Mesendoderm (in vitro differentiated cells): ENCODE results near the gene DYSF.

Experiments used
- DNase-seq: peaks from one replicate; pipeline ENCODE4 v3.0.0; 2013
- H2AK5ac ChIP-seq: 2 replicates; pipeline ENCODE4 v1.6.1; 2013; ENCODE audit warnings: low read length, inconsistent platforms
- H2BK120ac ChIP-seq: 2 replicates; pipeline ENCODE4 v1.6.1; 2013; ENCODE audit warnings: low read depth, mild to moderate bottlenecking, low read length, moderate library complexity, mixed read lengths
- H2BK15ac ChIP-seq: replicated peaks from 2 replicates; pipeline ENCODE4 v1.6.1; 2013; ENCODE audit warnings: low read depth, mild to moderate bottlenecking, moderate library complexity
- H2BK5ac ChIP-seq: 2 replicates; pipeline ENCODE4 v1.6.1; 2013; ENCODE audit warnings: low read length, inconsistent platforms
- H3K18ac ChIP-seq: 2 replicates; pipeline ENCODE4 v1.6.1; 2013; ENCODE audit warnings: mild to moderate bottlenecking, low read length, mixed read lengths
- H3K23ac ChIP-seq: one replicate; pipeline ENCODE4 v1.6.1; 2013; ENCODE audit warnings: low read length
- H3K27ac ChIP-seq: 2 replicates; pipeline ENCODE4 v1.5.1; 2013; ENCODE audit warnings: low read depth, mild to moderate bottlenecking, inconsistent platforms, low read length, moderate library complexity
- H3K27me3 ChIP-seq: 2 replicates; pipeline ENCODE4 v1.6.1; 2013; ENCODE audit warnings: low read length, control low read depth, mild to moderate bottlenecking, inconsistent platforms; ENCODE audit not compliant: insufficient read depth, poor library complexity
- H3K36me3 ChIP-seq: 2 replicates; pipeline ENCODE4 v1.6.1; 2013; ENCODE audit warnings: low read length, inconsistent platforms; ENCODE audit not compliant: control insufficient read depth, insufficient read depth
- H3K4ac ChIP-seq: one replicate; pipeline ENCODE4 v1.6.1; 2013; ENCODE audit warnings: low read depth, mild to moderate bottlenecking, low read length, moderate library complexity
- H3K4me1 ChIP-seq: 2 replicates; pipeline ENCODE4 v1.6.1; 2013; ENCODE audit warnings: low read depth, low read length, inconsistent platforms; ENCODE audit not compliant: control insufficient read depth
- H3K4me2 ChIP-seq: 2 replicates; pipeline ENCODE4 v1.6.1; 2013; ENCODE audit warnings: low read length
- H3K4me3 ChIP-seq: 2 replicates; pipeline ENCODE4 v1.5.1; 2013; ENCODE audit warnings: mild to moderate bottlenecking, low read length
- H3K56ac ChIP-seq: one replicate; pipeline ENCODE4 v1.6.1; 2013; ENCODE audit warnings: low read length
- H3K79me1 ChIP-seq: 2 replicates; pipeline ENCODE4 v1.6.1; 2013; ENCODE audit warnings: low read length, inconsistent platforms
- H3K79me2 ChIP-seq: 2 replicates; pipeline ENCODE4 v1.6.1; 2013; ENCODE audit warnings: mild to moderate bottlenecking, low read length; ENCODE audit not compliant: control insufficient read depth, insufficient read depth
- H3K9ac ChIP-seq: 2 replicates; pipeline ENCODE4 v1.6.1; 2013; ENCODE audit warnings: low read length, inconsistent platforms
- H4K5ac ChIP-seq: one replicate; pipeline ENCODE4 v1.6.1; 2013; ENCODE audit warnings: low read length
- H4K8ac ChIP-seq: one replicate; pipeline ENCODE4 v1.6.1; 2013; ENCODE audit warnings: low read depth, mild to moderate bottlenecking, control low read depth, low read length, moderate library complexity
- WGBS: extraction: QIAGEN DNeasy Blood & Tissue Kit; methylation state at CpG from one replicate; pipeline ENCODE4 v1.1.7; 2013; ENCODE audit warnings: low lambda C conversion rate, missing lambda C conversion rate; ENCODE audit not compliant: insufficient coverage; ENCODE audit errors: extremely low coverage; 5-methylcytosine and 5-hydroxymethylcytosine counted together

Gene DYSF

DNA sequence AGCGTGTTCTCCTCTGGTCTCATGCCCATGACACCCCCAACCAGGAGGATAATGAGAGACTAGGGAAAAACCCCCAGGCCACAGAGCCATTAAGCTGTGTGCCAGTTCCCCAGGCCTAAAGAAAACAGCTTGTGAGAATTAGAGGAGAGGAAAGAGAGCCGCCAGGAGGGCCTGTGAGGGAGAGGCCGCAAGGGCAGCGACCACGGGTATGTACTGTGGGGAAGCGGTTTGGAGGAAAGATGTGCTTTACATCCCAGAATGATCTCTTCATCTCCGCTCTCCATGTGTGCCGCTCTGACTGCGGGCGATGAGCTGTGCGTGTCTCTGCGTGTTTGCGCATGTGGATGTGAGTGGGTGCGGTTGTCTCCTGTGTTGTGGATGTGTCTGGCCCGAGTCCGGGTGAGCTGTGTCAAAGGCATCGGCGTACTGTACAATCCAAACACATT lies 82.9 kb downstream of the DYSF start:
- DNase-seq = no peak
- Histone ChIP-seq H3K4me1 (no peaks in the 10 kb centered on the region), H2BK5ac (no peak overlapping the region), H4K5ac (no peak overlapping the region), H3K4me3 (no peak overlapping the region), H2BK120ac (no peak overlapping the region), H3K79me1 (no peaks in the 10 kb centered on the region), H3K23ac (no peak overlapping the region), H3K27ac (no peak overlapping the region), H3K4me2 (no peak overlapping the region), H3K4ac (no peak overlapping the region), H2BK15ac (no peak overlapping the region), H3K9ac (no peak overlapping the region), H3K27me3 (no peaks in the 10 kb centered on the region), H3K36me3 (no peaks in the 10 kb centered on the region), H2AK5ac (no peak overlapping the region), H3K56ac (no peak overlapping the region), H3K79me2 (no peaks in the 10 kb centered on the region), H4K8ac (no peak overlapping the region), H3K18ac (no peak overlapping the region)
- WGBS = no CpG with 5 or more reads among the region's 18 CpGs

DNA sequence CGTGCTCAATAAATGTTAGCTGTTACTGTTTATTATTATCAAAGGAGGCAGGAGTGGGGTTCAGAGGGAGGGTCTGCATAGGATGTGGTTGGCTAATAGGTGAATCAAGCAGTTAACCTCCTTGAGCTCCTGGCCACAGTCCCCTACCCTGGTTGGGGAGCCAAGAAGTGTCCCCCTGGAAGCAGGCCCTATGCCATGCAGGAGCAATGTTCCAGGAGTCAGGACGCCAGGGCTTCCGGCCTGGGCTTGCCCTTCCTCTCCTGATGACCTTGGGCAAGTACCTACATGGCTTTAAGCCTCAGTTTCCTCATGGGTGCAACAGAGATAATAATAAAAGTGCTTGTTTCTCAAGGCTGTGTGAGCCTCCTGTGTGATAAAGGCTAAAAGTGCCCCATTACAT lies 84.9 kb downstream of the DYSF start:
- no peaks in the 10 kb centered on the region for H3K79me2 ChIP-seq
- no peak overlapping the region for H3K4me3 ChIP-seq
- no peak overlapping the region for H2AK5ac ChIP-seq
- no peak for DNase-seq
- no peak overlapping the region for H4K8ac ChIP-seq
- no peak overlapping the region for H2BK5ac ChIP-seq
- H3K4ac ChIP-seq = no peak overlapping the region
- no peaks in the 10 kb centered on the region for H3K4me1 ChIP-seq
- H3K36me3 ChIP-seq = no peaks in the 10 kb centered on the region
- H3K9ac ChIP-seq = no peak overlapping the region
- H4K5ac ChIP-seq = no peak overlapping the region
- no peaks in the 10 kb centered on the region for H3K27me3 ChIP-seq
- no peak overlapping the region for H2BK120ac ChIP-seq
- no peak overlapping the region for H3K18ac ChIP-seq
- no peak overlapping the region for H3K23ac ChIP-seq
- H3K79me1 ChIP-seq = no peaks in the 10 kb centered on the region
- H3K4me2 ChIP-seq = no peak overlapping the region
- no peak overlapping the region for H2BK15ac ChIP-seq
- no CpG with 5 or more reads among the region's 3 CpGs for WGBS
- H3K56ac ChIP-seq = no peak overlapping the region
- H3K27ac ChIP-seq = no peak overlapping the region

DNA sequence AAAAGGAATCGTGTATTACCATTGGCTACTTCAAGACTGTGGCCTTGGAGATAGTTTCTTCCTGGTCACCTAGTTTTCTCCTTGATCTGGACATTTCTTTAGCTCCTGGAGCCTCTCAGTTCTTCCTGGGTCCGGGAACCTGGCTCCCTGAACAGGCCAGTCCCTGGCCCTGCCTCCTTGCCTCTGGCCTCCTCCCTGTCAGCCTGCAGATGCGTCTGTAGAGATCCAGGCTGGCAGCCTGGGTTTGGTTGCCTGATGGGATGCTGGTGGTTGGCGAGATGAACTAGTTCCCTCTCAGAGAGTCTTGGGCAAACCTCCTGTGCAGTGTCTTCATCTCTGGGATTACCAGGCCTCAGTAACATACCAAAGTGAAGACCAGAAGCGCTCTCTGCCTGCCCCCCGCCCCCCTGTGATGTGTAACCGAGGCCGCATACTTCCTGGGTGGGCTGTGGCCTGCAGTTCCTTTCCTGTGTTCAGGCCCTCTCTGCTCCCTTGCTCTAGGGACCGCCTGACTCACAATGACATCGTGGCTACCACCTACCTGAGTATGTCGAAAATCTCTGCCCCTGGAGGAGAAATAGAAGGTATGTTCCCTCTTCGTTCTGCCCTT lies 85.4 kb downstream of the DYSF start:
- H3K79me1 ChIP-seq = no peaks in the 10 kb centered on the region
- H4K8ac ChIP-seq = no peak overlapping the region
- H3K9ac ChIP-seq = no peak overlapping the region
- no peak overlapping the region for H2AK5ac ChIP-seq
- no peak overlapping the region for H3K18ac ChIP-seq
- no peak overlapping the region for H3K27ac ChIP-seq
- H3K36me3 ChIP-seq = no peaks in the 10 kb centered on the region
- no peak overlapping the region for H3K4me2 ChIP-seq
- H2BK120ac ChIP-seq = no peak overlapping the region
- H3K23ac ChIP-seq = no peak overlapping the region
- H2BK5ac ChIP-seq = no peak overlapping the region
- H3K27me3 ChIP-seq = no peaks in the 10 kb centered on the region
- DNase-seq = no peak
- H2BK15ac ChIP-seq = no peak overlapping the region
- no peak overlapping the region for H3K4me3 ChIP-seq
- no CpG with 5 or more reads among the region's 12 CpGs for WGBS
- no peaks in the 10 kb centered on the region for H3K4me1 ChIP-seq
- no peak overlapping the region for H4K5ac ChIP-seq
- H3K79me2 ChIP-seq = no peaks in the 10 kb centered on the region
- H3K4ac ChIP-seq = no peak overlapping the region
- H3K56ac ChIP-seq = no peak overlapping the region

- no peak overlapping the region for H3K27ac ChIP-seq
- H3K23ac ChIP-seq = no peak overlapping the region
- no peak overlapping the region for H3K4ac ChIP-seq
- no peak overlapping the region for H3K4me2 ChIP-seq
- no peak overlapping the region for H3K9ac ChIP-seq
- no peak for DNase-seq
- no peaks in the 10 kb centered on the region for H3K27me3 ChIP-seq
- no peaks in the 10 kb centered on the region for H3K36me3 ChIP-seq
- no peak overlapping the region for H2AK5ac ChIP-seq
- H3K4me3 ChIP-seq = no peak overlapping the region
- H4K8ac ChIP-seq = no peak overlapping the region
- no peaks in the 10 kb centered on the region for H3K4me1 ChIP-seq
- no peak overlapping the region for H3K18ac ChIP-seq
- H2BK120ac ChIP-seq = no peak overlapping the region
- no peak overlapping the region for H4K5ac ChIP-seq
- H2BK5ac ChIP-seq = no peak overlapping the region
- WGBS = no CpG with 5 or more reads among the region's 1 CpG
- no peaks in the 10 kb centered on the region for H3K79me2 ChIP-seq
- H3K56ac ChIP-seq = no peak overlapping the region
- H3K79me1 ChIP-seq = no peaks in the 10 kb centered on the region
- H2BK15ac ChIP-seq = no peak overlapping the region
These were observed 87.5 kb downstream of the DYSF start for GRCh38 chr2:71540818-71541217.

DNA sequence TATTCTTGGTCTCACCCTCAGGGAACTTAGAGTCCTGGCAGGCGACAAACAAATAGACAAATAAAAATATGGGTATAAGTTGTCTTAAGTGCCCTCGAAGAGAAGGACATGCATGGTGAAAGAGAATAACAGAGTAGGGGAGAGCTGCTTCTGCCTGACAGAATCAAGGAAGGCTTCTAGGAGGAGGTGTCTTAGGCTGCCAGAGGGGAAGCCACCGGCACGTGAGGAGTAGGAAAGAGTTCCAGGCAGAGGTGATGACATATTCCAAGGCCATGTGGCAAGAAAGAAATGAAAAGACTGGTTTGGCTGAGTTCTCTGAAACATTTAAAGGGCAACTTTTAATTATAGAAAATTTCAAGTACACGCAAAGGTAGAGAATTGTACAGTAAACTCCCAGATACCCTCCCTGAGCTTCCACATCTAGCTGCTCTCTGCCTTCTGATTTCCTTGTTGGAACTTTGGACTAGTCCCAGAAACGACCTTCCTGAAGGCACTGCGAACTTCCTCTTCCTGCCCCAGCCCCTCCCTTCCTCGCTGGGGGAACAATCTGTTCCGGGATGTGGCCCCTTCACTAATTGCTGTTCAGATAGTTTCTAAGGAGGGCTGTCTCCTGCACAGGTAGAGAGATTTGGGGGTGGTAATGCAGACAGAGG lies 91.7 kb downstream of the DYSF start:
- no peak overlapping the region for H3K18ac ChIP-seq
- H3K9ac ChIP-seq = no peak overlapping the region
- H3K4me2 ChIP-seq = no peak overlapping the region
- H4K5ac ChIP-seq = no peak overlapping the region
- no peak overlapping the region for H2BK120ac ChIP-seq
- H3K36me3 ChIP-seq = no peaks in the 10 kb centered on the region
- H3K27ac ChIP-seq = no peak overlapping the region
- no peaks in the 10 kb centered on the region for H3K79me1 ChIP-seq
- H3K23ac ChIP-seq = no peak overlapping the region
- H3K27me3 ChIP-seq = no peaks in the 10 kb centered on the region
- WGBS = no CpG with 5 or more reads among the region's 9 CpGs
- no peaks in the 10 kb centered on the region for H3K4me1 ChIP-seq
- no peak overlapping the region for H3K4ac ChIP-seq
- H2AK5ac ChIP-seq = no peak overlapping the region
- no peak overlapping the region for H2BK5ac ChIP-seq
- H3K79me2 ChIP-seq = no peaks in the 10 kb centered on the region
- no peak overlapping the region for H2BK15ac ChIP-seq
- H3K4me3 ChIP-seq = no peak overlapping the region
- no peak for DNase-seq
- no peak overlapping the region for H4K8ac ChIP-seq
- H3K56ac ChIP-seq = no peak overlapping the region
